GM23338 (cell line): ENCODE measurements around the gene KRTAP5-1. TPM values are rescaled to one million over a fixed set of nuclear protein-coding genes. Genes with fewer than 3 reads are reported as not detected.

Experiments
- ATAC-seq: fragments of 200-7000 bp; cut with Tn5 transposase; 3 replicates; pipeline ENCODE4 v1.9.1; 2020
- DNase-seq: peaks from one replicate; pipeline ENCODE4 v3.0.0-alpha.2; 2015; ENCODE audit warnings: low spot score
- H2AFZ ChIP-seq: fragments of 200-600 bp; sonication (generic); 2 replicates; pipeline ENCODE4 v1.8.0; 2016; ENCODE audit warnings: antibody characterized with exemption, mild to moderate bottlenecking, moderate library complexity
- H3F3A ChIP-seq: fragments of 200-600 bp; sonication (generic); replicated peaks from 2 replicates; pipeline ENCODE4 v1.8.0; 2017; ENCODE audit warnings: antibody characterized with exemption, mixed run types, low read depth
- H3K27ac ChIP-seq: fragments of 200-600 bp; sonication (generic); 2 replicates; pipeline ENCODE4 v1.6.1; 2016; ENCODE audit warnings: low read depth
- H3K27me3 ChIP-seq: fragments of 200-600 bp; sonication (generic); 2 replicates; pipeline ENCODE4 v1.8.0; 2016; ENCODE audit warnings: mild to moderate bottlenecking, mixed run types, moderate library complexity; ENCODE audit not compliant: insufficient read depth
- H3K36me3 ChIP-seq: fragments of 200-600 bp; sonication (generic); 2 replicates; pipeline ENCODE4 v1.8.0; 2016; ENCODE audit warnings: mild to moderate bottlenecking; ENCODE audit not compliant: insufficient read depth
- H3K4me1 ChIP-seq: fragments of 200-600 bp; sonication (generic); 2 replicates; pipeline ENCODE4 v1.8.0; 2016; ENCODE audit warnings: mild to moderate bottlenecking, moderate library complexity; ENCODE audit not compliant: insufficient read depth
- H3K4me2 ChIP-seq: fragments of 200-600 bp; sonication (generic); 2 replicates; pipeline ENCODE4 v1.7.1; 2017; ENCODE audit warnings: mixed run types
- H3K4me3 ChIP-seq: fragments of 200-600 bp; sonication (generic); 2 replicates; pipeline ENCODE4 v1.6.1; 2016; ENCODE audit warnings: mixed run types
- H3K79me2 ChIP-seq: fragments of 200-600 bp; sonication (generic); replicated peaks from 2 replicates; pipeline ENCODE4 v1.8.0; 2017; ENCODE audit warnings: mild to moderate bottlenecking; ENCODE audit not compliant: insufficient read depth
- H3K9me2 ChIP-seq: fragments of 200-600 bp; sonication (generic); 2 replicates; pipeline ENCODE4 v1.8.0; 2017; ENCODE audit not compliant: insufficient read depth
- H4K20me1 ChIP-seq: fragments of 200-600 bp; sonication (generic); replicated peaks from 2 replicates; pipeline ENCODE4 v1.8.0; 2017; ENCODE audit warnings: mild to moderate bottlenecking; ENCODE audit not compliant: insufficient read depth
- H3K27ac Mint-ChIP-seq: 2 replicates; pipeline ENCODE4 v1.8.0; 2020; ENCODE audit warnings: inconsistent platforms, mild to moderate bottlenecking, moderate library complexity, mixed read lengths
- H3K27me3 Mint-ChIP-seq: 3 replicates; pipeline ENCODE4 v1.8.0; 2022; ENCODE audit warnings: low read depth, mild to moderate bottlenecking, moderate library complexity, mixed read lengths, inconsistent platforms; ENCODE audit not compliant: insufficient read depth, poor library complexity
- H3K36me3 Mint-ChIP-seq: 3 replicates; pipeline ENCODE4 v1.8.0; 2021; ENCODE audit warnings: low read depth, mild to moderate bottlenecking, inconsistent platforms, moderate library complexity, mixed read lengths
- H3K4me1 Mint-ChIP-seq: 3 replicates; pipeline ENCODE4 v1.8.0; 2020; ENCODE audit warnings: mild to moderate bottlenecking, inconsistent platforms, mixed read lengths
- H3K4me3 Mint-ChIP-seq: 3 replicates; pipeline ENCODE4 v1.8.0; 2021; ENCODE audit warnings: moderate library complexity, mild to moderate bottlenecking, inconsistent platforms, mixed read lengths
- H3K9me3 Mint-ChIP-seq: 3 replicates; pipeline ENCODE4 v1.8.0; 2020; ENCODE audit warnings: moderate library complexity, mild to moderate bottlenecking, inconsistent platforms, mixed read lengths
- CREB1 ChIP-seq: fragments of 250-450 bp; sonication (Bioruptor Pico); IDR thresholded peaks from 2 replicates; pipeline ENCODE4 v1.5.0; 2020; ENCODE audit warnings: low read depth, mild to moderate bottlenecking, moderate library complexity
- EZH2 ChIP-seq: fragments of 200-600 bp; sonication (generic); IDR thresholded peaks from one replicate; pipeline ENCODE4 v1.8.0; 2017; ENCODE audit warnings: antibody characterized with exemption, mild to moderate bottlenecking, low read depth; ENCODE audit not compliant: unreplicated experiment
- JUNB ChIP-seq: IDR thresholded peaks from one replicate; pipeline ENCODE4 v1.6.1; 2016; ENCODE audit warnings: antibody characterized with exemption; ENCODE audit not compliant: unreplicated experiment
- NANOG ChIP-seq: IDR thresholded peaks from 2 replicates; pipeline ENCODE4 v1.6.1; 2016; ENCODE audit warnings: antibody characterized with exemption, borderline replicate concordance
- POLR2AphosphoS5 ChIP-seq: IDR thresholded peaks from 2 replicates; pipeline ENCODE4 v1.6.1; 2016; ENCODE audit warnings: antibody characterized with exemption, low read depth
- ZNF114 ChIP-seq: fragments of 250-450 bp; sonication (Bioruptor Pico); IDR thresholded peaks from 2 replicates; pipeline ENCODE4 v1.5.0; 2020; ENCODE audit warnings: mild to moderate bottlenecking, moderate library complexity
- polyA plus RNA-seq: library from polyadenylated mRNA; unstranded; fragments of >200 nt; fragmentation: Nextera tagmentation; extraction: Ambion mirVana; gene quantifications from 2 replicates; pipeline ENCODE4 v1.2.1, GENCODE V29; 2016
- total RNA-seq: library from RNA; depleted of rRNA; stranded (reverse); fragments of >200 nt; shearing (Covaris generic); gene quantifications from 2 replicates; pipeline ENCODE4 v1.2.3, GENCODE V29; 2014
- TF ChIP-seq, protein P1 (sequence below), 2 experiments: fragments of 200-600 bp in 1 of 2; sonication (generic) in 1 of 2; conservative IDR thresholded peaks; 2 replicates each; pipeline versions ENCODE4 v1.5.1 to v1.6.1; 2016 to 2017; ENCODE audit warnings: antibody characterized with exemption in 2 of 2, low read depth in 2 of 2, mild to moderate bottlenecking in 2 of 2, moderate library complexity in 1 of 2
- TF ChIP-seq, protein P2 (sequence below): fragments of 250-450 bp; sonication (Bioruptor Pico); IDR thresholded peaks from 2 replicates; pipeline ENCODE4 v1.5.0; 2020; ENCODE audit warnings: mild to moderate bottlenecking, moderate library complexity
- TF ChIP-seq, protein P3 (sequence below): IDR thresholded peaks from one replicate; pipeline ENCODE4 v1.6.1; 2018; ENCODE audit warnings: antibody characterized with exemption; ENCODE audit not compliant: unreplicated experiment
- TF ChIP-seq, protein P4 (sequence below): IDR thresholded peaks from 2 replicates; pipeline ENCODE4 v1.6.1; 2016; ENCODE audit warnings: antibody characterized with exemption

KRTAP5-1 gene
- total and polyA plus RNA-seq, 2 experiments from 2014 or later: not detected

DNA sequence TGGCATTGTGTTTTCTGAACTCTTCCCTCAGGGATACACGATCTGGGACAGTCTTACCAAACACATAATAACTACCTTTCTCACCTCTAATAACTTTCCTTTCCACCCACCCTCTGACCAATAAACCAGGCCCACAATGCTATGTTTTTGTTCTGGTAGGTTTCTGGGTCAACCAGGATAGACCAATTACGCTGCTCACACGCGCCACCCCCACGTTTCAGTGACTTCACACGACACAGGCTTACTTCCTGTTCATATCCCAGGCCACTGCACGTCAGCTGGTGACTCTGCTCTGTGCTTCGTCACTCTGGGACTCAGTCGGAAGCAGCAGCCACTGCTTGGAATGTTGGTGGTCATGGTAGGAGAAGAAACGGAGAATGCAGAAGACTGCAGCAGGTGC, 34.4 kb upstream of the KRTAP5-1 start (continued):
- TF ChIP-seq, protein P1, sequence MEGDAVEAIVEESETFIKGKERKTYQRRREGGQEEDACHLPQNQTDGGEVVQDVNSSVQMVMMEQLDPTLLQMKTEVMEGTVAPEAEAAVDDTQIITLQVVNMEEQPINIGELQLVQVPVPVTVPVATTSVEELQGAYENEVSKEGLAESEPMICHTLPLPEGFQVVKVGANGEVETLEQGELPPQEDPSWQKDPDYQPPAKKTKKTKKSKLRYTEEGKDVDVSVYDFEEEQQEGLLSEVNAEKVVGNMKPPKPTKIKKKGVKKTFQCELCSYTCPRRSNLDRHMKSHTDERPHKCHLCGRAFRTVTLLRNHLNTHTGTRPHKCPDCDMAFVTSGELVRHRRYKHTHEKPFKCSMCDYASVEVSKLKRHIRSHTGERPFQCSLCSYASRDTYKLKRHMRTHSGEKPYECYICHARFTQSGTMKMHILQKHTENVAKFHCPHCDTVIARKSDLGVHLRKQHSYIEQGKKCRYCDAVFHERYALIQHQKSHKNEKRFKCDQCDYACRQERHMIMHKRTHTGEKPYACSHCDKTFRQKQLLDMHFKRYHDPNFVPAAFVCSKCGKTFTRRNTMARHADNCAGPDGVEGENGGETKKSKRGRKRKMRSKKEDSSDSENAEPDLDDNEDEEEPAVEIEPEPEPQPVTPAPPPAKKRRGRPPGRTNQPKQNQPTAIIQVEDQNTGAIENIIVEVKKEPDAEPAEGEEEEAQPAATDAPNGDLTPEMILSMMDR (conservative IDR thresholded peaks at IDR 0.05; ENCODE audit: low read depth in 2 of 2): no peak

DNA sequence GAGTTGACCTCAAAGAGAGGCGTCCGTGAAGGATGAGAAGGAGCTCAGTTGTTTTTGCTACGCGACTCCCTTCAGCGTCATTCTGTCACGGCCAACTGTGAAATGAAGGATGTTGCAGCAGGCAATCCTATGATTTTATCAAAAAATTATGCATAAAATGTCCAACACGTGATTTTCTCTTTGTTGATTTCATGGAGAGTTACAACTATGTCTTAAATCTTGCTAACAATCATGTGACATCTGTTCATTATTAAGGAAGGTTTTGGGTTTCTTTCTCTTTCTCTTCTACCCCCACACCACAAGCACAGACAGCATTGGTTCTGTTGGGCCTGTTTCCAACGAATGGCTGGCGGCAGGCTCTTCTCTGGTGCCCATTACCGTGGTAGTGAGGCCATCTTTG, 33.1 kb upstream of the KRTAP5-1 start:
- DNase-seq (no peak), ATAC-seq (no peak)
- Mint-ChIP-seq H3K27ac (no peak overlapping the region), H3K27me3 (peaks cover 5% of the 10 kb centered on the region), H3K4me3 (no peak overlapping the region), H3K36me3 (0 out of 3 replicates have a peak, but pooled peaks cover 2% of the 10 kb centered on the region), H3K9me3 (peaks cover 11% of the 10 kb centered on the region), H3K4me1 (no peaks in the 10 kb centered on the region)
- Histone ChIP-seq H3K4me1 (no peaks in the 10 kb centered on the region), H3K27me3 (no peaks in the 10 kb centered on the region), H4K20me1 (no peaks in the 10 kb centered on the region), H3F3A (no peaks in the 10 kb centered on the region), H3K9me2 (no peaks in the 10 kb centered on the region; the same call in 1 of the 2 replicates), H2AFZ (no peak overlapping the region), H3K79me2 (no peaks in the 10 kb centered on the region), H3K4me2 (no peak overlapping the region), H3K4me3 (no peak overlapping the region), H3K27ac (no peak overlapping the region), H3K36me3 (no peaks in the 10 kb centered on the region)
- TF ChIP-seq, protein P2, sequence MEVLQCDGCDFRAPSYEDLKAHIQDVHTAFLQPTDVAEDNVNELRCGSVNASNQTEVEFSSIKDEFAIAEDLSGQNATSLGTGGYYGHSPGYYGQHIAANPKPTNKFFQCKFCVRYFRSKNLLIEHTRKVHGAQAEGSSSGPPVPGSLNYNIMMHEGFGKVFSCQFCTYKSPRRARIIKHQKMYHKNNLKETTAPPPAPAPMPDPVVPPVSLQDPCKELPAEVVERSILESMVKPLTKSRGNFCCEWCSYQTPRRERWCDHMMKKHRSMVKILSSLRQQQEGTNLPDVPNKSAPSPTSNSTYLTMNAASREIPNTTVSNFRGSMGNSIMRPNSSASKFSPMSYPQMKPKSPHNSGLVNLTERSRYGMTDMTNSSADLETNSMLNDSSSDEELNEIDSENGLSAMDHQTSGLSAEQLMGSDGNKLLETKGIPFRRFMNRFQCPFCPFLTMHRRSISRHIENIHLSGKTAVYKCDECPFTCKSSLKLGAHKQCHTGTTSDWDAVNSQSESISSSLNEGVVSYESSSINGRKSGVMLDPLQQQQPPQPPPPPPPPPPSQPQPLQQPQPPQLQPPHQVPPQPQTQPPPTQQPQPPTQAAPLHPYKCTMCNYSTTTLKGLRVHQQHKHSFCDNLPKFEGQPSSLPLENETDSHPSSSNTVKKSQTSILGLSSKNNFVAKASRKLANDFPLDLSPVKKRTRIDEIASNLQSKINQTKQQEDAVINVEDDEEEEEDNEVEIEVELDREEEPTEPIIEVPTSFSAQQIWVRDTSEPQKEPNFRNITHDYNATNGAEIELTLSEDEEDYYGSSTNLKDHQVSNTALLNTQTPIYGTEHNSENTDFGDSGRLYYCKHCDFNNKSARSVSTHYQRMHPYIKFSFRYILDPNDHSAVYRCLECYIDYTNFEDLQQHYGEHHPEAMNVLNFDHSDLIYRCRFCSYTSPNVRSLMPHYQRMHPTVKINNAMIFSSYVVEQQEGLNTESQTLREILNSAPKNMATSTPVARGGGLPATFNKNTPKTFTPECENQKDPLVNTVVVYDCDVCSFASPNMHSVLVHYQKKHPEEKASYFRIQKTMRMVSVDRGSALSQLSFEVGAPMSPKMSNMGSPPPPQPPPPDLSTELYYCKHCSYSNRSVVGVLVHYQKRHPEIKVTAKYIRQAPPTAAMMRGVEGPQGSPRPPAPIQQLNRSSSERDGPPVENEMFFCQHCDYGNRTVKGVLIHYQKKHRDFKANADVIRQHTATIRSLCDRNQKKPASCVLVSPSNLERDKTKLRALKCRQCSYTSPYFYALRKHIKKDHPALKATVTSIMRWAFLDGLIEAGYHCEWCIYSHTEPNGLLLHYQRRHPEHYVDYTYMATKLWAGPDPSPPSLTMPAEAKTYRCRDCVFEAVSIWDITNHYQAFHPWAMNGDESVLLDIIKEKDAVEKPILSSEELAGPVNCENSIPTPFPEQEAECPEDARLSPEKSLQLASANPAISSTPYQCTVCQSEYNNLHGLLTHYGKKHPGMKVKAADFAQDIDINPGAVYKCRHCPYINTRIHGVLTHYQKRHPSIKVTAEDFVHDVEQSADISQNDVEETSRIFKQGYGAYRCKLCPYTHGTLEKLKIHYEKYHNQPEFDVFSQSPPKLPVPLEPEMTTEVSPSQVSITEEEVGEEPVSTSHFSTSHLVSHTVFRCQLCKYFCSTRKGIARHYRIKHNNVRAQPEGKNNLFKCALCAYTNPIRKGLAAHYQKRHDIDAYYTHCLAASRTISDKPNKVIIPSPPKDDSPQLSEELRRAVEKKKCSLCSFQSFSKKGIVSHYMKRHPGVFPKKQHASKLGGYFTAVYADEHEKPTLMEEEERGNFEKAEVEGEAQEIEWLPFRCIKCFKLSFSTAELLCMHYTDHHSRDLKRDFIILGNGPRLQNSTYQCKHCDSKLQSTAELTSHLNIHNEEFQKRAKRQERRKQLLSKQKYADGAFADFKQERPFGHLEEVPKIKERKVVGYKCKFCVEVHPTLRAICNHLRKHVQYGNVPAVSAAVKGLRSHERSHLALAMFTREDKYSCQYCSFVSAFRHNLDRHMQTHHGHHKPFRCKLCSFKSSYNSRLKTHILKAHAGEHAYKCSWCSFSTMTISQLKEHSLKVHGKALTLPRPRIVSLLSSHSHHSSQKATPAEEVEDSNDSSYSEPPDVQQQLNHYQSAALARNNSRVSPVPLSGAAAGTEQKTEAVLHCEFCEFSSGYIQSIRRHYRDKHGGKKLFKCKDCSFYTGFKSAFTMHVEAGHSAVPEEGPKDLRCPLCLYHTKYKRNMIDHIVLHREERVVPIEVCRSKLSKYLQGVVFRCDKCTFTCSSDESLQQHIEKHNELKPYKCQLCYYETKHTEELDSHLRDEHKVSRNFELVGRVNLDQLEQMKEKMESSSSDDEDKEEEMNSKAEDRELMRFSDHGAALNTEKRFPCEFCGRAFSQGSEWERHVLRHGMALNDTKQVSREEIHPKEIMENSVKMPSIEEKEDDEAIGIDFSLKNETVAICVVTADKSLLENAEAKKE (CRISPR knock-in tag): no peak
- TF ChIP-seq, protein P1 (conservative IDR thresholded peaks at IDR 0.05; ENCODE audit: low read depth in 2 of 2): no peak
- TF ChIP-seq POLR2AphosphoS5: no peak
- TF ChIP-seq, protein P3, sequence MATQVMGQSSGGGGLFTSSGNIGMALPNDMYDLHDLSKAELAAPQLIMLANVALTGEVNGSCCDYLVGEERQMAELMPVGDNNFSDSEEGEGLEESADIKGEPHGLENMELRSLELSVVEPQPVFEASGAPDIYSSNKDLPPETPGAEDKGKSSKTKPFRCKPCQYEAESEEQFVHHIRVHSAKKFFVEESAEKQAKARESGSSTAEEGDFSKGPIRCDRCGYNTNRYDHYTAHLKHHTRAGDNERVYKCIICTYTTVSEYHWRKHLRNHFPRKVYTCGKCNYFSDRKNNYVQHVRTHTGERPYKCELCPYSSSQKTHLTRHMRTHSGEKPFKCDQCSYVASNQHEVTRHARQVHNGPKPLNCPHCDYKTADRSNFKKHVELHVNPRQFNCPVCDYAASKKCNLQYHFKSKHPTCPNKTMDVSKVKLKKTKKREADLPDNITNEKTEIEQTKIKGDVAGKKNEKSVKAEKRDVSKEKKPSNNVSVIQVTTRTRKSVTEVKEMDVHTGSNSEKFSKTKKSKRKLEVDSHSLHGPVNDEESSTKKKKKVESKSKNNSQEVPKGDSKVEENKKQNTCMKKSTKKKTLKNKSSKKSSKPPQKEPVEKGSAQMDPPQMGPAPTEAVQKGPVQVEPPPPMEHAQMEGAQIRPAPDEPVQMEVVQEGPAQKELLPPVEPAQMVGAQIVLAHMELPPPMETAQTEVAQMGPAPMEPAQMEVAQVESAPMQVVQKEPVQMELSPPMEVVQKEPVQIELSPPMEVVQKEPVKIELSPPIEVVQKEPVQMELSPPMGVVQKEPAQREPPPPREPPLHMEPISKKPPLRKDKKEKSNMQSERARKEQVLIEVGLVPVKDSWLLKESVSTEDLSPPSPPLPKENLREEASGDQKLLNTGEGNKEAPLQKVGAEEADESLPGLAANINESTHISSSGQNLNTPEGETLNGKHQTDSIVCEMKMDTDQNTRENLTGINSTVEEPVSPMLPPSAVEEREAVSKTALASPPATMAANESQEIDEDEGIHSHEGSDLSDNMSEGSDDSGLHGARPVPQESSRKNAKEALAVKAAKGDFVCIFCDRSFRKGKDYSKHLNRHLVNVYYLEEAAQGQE: no peak
- no peak for TF ChIP-seq NANOG
- no peak for TF ChIP-seq JUNB
- no peak for TF ChIP-seq EZH2
- TF ChIP-seq ZNF114: no peak
- TF ChIP-seq CREB1 (CRISPR knock-in tag): no peak
- TF ChIP-seq, protein P4, sequence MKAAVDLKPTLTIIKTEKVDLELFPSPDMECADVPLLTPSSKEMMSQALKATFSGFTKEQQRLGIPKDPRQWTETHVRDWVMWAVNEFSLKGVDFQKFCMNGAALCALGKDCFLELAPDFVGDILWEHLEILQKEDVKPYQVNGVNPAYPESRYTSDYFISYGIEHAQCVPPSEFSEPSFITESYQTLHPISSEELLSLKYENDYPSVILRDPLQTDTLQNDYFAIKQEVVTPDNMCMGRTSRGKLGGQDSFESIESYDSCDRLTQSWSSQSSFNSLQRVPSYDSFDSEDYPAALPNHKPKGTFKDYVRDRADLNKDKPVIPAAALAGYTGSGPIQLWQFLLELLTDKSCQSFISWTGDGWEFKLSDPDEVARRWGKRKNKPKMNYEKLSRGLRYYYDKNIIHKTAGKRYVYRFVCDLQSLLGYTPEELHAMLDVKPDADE: no peak
